ENCODE results near the gene MAD2L1.

DNA sequence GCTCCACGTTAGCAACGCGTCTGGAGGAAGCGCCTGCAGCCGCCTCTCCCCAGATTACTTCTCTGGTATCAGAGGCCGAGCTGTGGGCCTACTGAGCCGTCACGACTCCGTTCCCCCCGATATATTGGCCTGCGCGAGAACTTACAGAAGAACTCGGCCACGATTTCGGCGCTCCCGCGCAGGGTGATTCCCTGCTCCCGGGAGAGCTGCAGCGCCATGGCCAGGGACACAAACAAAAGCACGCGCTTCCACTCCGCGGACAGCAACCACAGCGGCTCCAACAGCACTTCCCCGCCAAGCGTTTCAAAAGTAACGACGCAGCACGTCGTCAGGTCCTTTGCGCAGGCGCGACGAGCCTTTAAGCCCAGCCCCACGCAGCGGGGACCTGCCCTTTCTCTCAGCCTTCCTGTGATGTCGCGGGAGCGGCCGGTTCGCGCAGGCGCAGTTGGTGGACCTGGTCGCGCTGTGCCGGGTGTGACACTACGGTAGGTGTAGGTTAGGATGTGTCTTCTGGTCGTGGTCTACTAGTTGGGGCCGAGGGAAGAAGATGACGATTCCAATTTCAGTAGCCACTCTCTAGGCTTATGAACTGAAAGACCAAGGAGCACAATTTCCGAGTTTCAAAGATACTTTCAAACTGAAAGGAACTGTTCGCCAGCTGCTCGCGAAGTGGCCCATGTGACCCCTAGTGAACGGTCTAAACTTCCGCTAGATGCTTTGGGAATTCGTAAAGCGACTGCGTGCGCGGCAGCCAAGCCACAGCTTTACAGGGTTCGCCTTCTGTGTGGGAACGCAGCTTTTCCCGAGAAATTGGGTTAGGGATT lies at the start of gene MAD2L1:
- TF ChIP-seq, protein P1, sequence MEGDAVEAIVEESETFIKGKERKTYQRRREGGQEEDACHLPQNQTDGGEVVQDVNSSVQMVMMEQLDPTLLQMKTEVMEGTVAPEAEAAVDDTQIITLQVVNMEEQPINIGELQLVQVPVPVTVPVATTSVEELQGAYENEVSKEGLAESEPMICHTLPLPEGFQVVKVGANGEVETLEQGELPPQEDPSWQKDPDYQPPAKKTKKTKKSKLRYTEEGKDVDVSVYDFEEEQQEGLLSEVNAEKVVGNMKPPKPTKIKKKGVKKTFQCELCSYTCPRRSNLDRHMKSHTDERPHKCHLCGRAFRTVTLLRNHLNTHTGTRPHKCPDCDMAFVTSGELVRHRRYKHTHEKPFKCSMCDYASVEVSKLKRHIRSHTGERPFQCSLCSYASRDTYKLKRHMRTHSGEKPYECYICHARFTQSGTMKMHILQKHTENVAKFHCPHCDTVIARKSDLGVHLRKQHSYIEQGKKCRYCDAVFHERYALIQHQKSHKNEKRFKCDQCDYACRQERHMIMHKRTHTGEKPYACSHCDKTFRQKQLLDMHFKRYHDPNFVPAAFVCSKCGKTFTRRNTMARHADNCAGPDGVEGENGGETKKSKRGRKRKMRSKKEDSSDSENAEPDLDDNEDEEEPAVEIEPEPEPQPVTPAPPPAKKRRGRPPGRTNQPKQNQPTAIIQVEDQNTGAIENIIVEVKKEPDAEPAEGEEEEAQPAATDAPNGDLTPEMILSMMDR (conservative IDR thresholded peaks at IDR 0.05; ENCODE audit: low read length) = no peak
- no peak for TF ChIP-seq EZH2phosphoT487 (IDR thresholded peaks at IDR 0.05; ENCODE audit: borderline replicate concordance, low read depth, low read length)

Data from OCI-LY7 (cell line).